MCF 10A (cell line): Measurements from ENCODE around the gene HYI. TPM values are rescaled to one million over a fixed set of nuclear protein-coding genes. Genes with fewer than 3 reads are reported as not detected.

ENCODE experiments used
- BruUV-seq: library from RNA; stranded (reverse); fragments of 400-500 nt; replicated peaks from 2 replicates; lab custom pipeline; 2021; lab: Mats Ljungman, UMichigan
- CTCF ChIA-PET: fragments of 300-600 bp; sonication (Branson Sonifier 250); formaldehyde crosslinking; extraction: SDS; loops from one replicate; lab custom pipeline; 2021; ENCODE audit warnings: antibody characterized with exemption, inconsistent platforms; lab: Yijun Ruan, JAX
- POLR2A ChIA-PET: fragments of 300-600, 350-650 bp; sonication (Branson Sonifier 250); formaldehyde crosslinking; extraction: SDS; loops from one replicate; lab custom pipeline; 2020; ENCODE audit warnings: antibody characterized with exemption, inconsistent platforms; lab: Yijun Ruan, JAX
- DNase-seq: peaks from one replicate; pipeline ENCODE4 v3.0.0-alpha.2; 2018; ENCODE audit not compliant: unreplicated experiment
- H3K27ac Mint-ChIP-seq: one replicate; pipeline ENCODE4 v1.8.0; 2022; ENCODE audit warnings: mild to moderate bottlenecking, low read depth, mixed read lengths; ENCODE audit not compliant: unreplicated experiment
- H3K27me3 Mint-ChIP-seq: one replicate; pipeline ENCODE4 v1.8.0; 2022; ENCODE audit warnings: mixed read lengths; ENCODE audit not compliant: insufficient read depth, unreplicated experiment
- H3K36me3 Mint-ChIP-seq: one replicate; pipeline ENCODE4 v1.8.0; 2022; ENCODE audit warnings: mild to moderate bottlenecking, moderate library complexity, mixed read lengths; ENCODE audit not compliant: insufficient read depth, unreplicated experiment
- H3K4me1 Mint-ChIP-seq: one replicate; pipeline ENCODE4 v1.8.0; 2022; ENCODE audit warnings: mixed read lengths; ENCODE audit not compliant: insufficient read depth, unreplicated experiment
- H3K4me3 Mint-ChIP-seq: one replicate; pipeline ENCODE4 v1.8.0; 2022; ENCODE audit warnings: mild to moderate bottlenecking, moderate library complexity, mixed read lengths; ENCODE audit not compliant: unreplicated experiment
- H3K9me3 Mint-ChIP-seq: one replicate; pipeline ENCODE4 v1.8.0; 2022; ENCODE audit warnings: mixed read lengths; ENCODE audit not compliant: unreplicated experiment
- intact Hi-C: fragments of 100-400 bp; cut with micrococcal nuclease; formaldehyde crosslinking; loops from 2 replicates; pipeline ENCODE4 v1.14.1; 2022
- total RNA-seq: library from RNA; stranded (reverse); gene quantifications from 2 replicates; pipeline ENCODE4 v1.2.3, GENCODE V29; 2022
- TF ChIP-seq, protein P1 (sequence below): fragments of 200-600 bp; IDR thresholded peaks from one replicate; pipeline ENCODE4 v1.8.0; 2022; ENCODE audit warnings: antibody characterized with exemption, mild to moderate bottlenecking; ENCODE audit not compliant: unreplicated experiment

The HYI gene
- total RNA-seq, 1 experiment from 2014 or later = 23.0 TPM

DNA sequence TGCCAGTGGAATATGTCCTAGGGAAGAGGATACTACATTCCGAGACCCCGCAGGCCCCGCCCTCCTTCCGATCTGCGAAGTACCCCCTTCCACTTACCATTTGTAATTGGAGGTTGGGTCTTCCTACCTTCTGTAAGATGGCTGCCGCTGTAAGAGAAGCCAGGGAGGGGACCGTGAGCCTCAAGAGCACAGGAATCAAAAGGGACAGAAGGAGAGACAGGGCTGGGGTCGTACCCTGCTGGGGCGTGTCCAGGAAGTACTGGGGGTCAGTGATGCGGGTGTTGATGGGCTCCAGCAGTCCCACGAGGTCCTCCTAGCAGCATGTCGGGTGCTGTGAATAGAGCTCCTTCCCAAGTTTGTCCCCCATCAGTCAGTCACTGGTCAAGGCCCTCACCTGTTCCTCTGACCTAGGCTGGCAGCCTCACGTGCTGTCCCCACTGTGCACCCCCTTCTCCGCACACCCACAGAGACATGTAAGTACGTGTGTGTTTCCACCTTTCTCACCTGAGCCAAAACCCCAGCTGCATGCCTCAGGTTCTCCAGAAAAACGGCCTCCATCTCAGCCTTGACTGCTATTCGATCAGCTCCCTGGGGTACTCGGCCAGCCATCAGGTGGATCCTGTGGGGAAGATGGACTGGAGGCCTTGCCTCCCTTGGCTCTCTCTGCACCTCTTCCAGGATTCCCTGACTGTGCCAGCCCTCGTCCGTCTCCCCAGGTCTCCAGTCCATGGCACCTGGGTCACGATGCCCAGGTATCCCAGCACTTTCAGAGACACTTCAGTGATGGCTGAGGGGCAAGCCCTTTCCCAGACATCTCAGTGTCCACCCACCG lies 1.8 kb downstream of the HYI start:
- H3K4me3 Mint-ChIP-seq = no peak overlapping the region
- peaks cover 16% of the 10 kb centered on the region for H3K4me1 Mint-ChIP-seq
- no TSS peak for BruUV-seq
- TF ChIP-seq, protein P1, sequence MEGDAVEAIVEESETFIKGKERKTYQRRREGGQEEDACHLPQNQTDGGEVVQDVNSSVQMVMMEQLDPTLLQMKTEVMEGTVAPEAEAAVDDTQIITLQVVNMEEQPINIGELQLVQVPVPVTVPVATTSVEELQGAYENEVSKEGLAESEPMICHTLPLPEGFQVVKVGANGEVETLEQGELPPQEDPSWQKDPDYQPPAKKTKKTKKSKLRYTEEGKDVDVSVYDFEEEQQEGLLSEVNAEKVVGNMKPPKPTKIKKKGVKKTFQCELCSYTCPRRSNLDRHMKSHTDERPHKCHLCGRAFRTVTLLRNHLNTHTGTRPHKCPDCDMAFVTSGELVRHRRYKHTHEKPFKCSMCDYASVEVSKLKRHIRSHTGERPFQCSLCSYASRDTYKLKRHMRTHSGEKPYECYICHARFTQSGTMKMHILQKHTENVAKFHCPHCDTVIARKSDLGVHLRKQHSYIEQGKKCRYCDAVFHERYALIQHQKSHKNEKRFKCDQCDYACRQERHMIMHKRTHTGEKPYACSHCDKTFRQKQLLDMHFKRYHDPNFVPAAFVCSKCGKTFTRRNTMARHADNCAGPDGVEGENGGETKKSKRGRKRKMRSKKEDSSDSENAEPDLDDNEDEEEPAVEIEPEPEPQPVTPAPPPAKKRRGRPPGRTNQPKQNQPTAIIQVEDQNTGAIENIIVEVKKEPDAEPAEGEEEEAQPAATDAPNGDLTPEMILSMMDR = no peak
- ChIA-PET POLR2A (interaction anchor here (0.7 kb wide), 1 partner anchor 11 kb away, joined by 4 read pairs; no protein-coding TSS in a partner anchor), CTCF (interaction anchor here (1.5 kb wide), 1 partner anchor 225 kb away, joined by 3 read pairs; no protein-coding TSS in a partner anchor)
- no peaks in the 10 kb centered on the region for H3K27me3 Mint-ChIP-seq
- no peaks in the 10 kb centered on the region for H3K9me3 Mint-ChIP-seq
- no peak overlapping the region for H3K27ac Mint-ChIP-seq
- H3K36me3 Mint-ChIP-seq = peaks cover 33% of the 10 kb centered on the region
- DNase-seq = no peak
- intact Hi-C loops = no loop called here

- Mint-ChIP-seq H3K4me3 (no peak overlapping the region), H3K27me3 (no peaks in the 10 kb centered on the region), H3K27ac (no peak overlapping the region), H3K9me3 (no peaks in the 10 kb centered on the region), H3K4me1 (peaks cover 16% of the 10 kb centered on the region), H3K36me3 (peaks cover 35% of the 10 kb centered on the region)
- CTCF ChIA-PET = interaction anchor here (0.6 to 1.5 kb wide), 2 partner anchors 215 to 224 kb away, joined by 3 read pairs; no protein-coding TSS in a partner anchor
- TF ChIP-seq, protein P1 = no peak
- POLR2A ChIA-PET = no interaction called here
- intact Hi-C loops = no loop called here
- TSS peak; percentile 39 for BruUV-seq
- no peak for DNase-seq
Observed at GRCh38 chr1:43451157-43451591, 2.6 kb downstream of the HYI start.

- H3K27ac Mint-ChIP-seq = no peak overlapping the region
- intact Hi-C loops = no loop called here
- CTCF ChIA-PET = interaction anchor here (0.6 kb wide), 1 partner anchor 216 kb away, joined by 3 read pairs; no protein-coding TSS in a partner anchor
- H3K4me3 Mint-ChIP-seq = no peak overlapping the region
- POLR2A ChIA-PET = no interaction called here
- BruUV-seq = no TSS peak
- no peaks in the 10 kb centered on the region for H3K9me3 Mint-ChIP-seq
- no peaks in the 10 kb centered on the region for H3K27me3 Mint-ChIP-seq
- H3K4me1 Mint-ChIP-seq = peaks cover 16% of the 10 kb centered on the region
- TF ChIP-seq, protein P1 = no peak
- no peak for DNase-seq
- peaks cover 43% of the 10 kb centered on the region for H3K36me3 Mint-ChIP-seq
Observed at GRCh38 chr1:43450251-43450941, 3.3 kb downstream of the HYI start.

DNA sequence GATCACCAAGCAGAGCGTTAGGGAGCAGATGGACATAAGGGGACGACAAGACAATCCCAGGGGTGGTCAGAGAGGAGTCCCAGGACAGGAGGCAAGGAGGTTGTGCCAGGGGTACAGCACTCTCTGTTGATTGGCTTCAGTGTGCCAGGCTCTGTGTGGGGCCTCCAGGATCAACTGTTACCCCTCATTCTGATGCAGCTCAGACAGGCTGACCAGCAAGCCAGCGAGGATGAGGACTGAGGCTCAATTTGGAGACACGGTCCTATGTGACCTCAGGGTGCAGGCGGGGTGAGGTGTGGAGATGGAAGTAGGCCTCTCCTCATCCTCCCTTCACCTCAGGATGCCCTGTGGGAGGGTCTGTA lies 4.0 kb downstream of the HYI start:
- H3K27ac Mint-ChIP-seq = no peak overlapping the region
- ChIA-PET POLR2A (interaction anchor here (0.5 to 1.4 kb wide), 2 partner anchors 9 to 1678 kb away, joined by 3 to 5 read pairs; no protein-coding TSS in a partner anchor), CTCF (no interaction called here)
- peaks cover 16% of the 10 kb centered on the region for H3K4me1 Mint-ChIP-seq
- no peak overlapping the region for H3K4me3 Mint-ChIP-seq
- no peaks in the 10 kb centered on the region for H3K27me3 Mint-ChIP-seq
- H3K9me3 Mint-ChIP-seq = no peaks in the 10 kb centered on the region
- intact Hi-C loops = no loop called here
- peaks cover 43% of the 10 kb centered on the region for H3K36me3 Mint-ChIP-seq
- BruUV-seq = no TSS peak
- DNase-seq = no peak
- TF ChIP-seq, protein P1 = no peak
